H1 (cell line): Measurements from ENCODE around the gene ARHGAP8. TPM values are rescaled to one million over a fixed set of nuclear protein-coding genes. Genes with fewer than 3 reads are reported as not detected.

ENCODE experiments used
- CTCF ChIA-PET: fragments of 300-600 bp; sonication (Branson Sonifier 250); formaldehyde crosslinking; loops from one replicate; lab custom pipeline; 2021; ENCODE audit not compliant: partially characterized antibody; lab: Charles Lee
- POLR2A ChIA-PET: fragments of 300-600 bp; sonication (Branson Sonifier 250); formaldehyde crosslinking; loops from one replicate; lab custom pipeline; 2021; ENCODE audit warnings: inconsistent platforms; ENCODE audit not compliant: partially characterized antibody; lab: Charles Lee
- DNase-seq, 2 experiments: peaks; one replicate each; pipeline versions ENCODE4 v3.0.0 to v3.0.0-alpha.2; 2010 to 2022; ENCODE audit warnings: low spot score in 2 of 2, low read depth in 1 of 2, mixed read lengths in 1 of 2
- FAIRE-seq: peaks from 2 replicates; lab custom pipeline; 2011; peaks lifted over from hg19 to GRCh38; lab: Jason Lieb, UNC
- H2AFZ ChIP-seq: 2 replicates; pipeline ENCODE4 v1.8.1; 2012; ENCODE audit warnings: low read length, inconsistent platforms
- H2AK5ac ChIP-seq: 2 replicates; pipeline ENCODE4 v1.6.1; 2013; ENCODE audit warnings: low read depth, low read length
- H2BK120ac ChIP-seq: replicated peaks from 2 replicates; pipeline ENCODE3; 2013; ENCODE audit warnings: low read depth, low read length, inconsistent platforms
- H2BK12ac ChIP-seq: 2 replicates; pipeline ENCODE4 v1.6.1; 2013; ENCODE audit warnings: low read depth, low read length
- H2BK15ac ChIP-seq: 2 replicates; pipeline ENCODE4 v1.6.1; 2013; ENCODE audit warnings: low read length
- H2BK20ac ChIP-seq: 2 replicates; pipeline ENCODE4 v1.6.1; 2013; ENCODE audit warnings: low read length
- H2BK5ac ChIP-seq: 2 replicates; pipeline ENCODE4 v1.6.1; 2013; ENCODE audit warnings: low read depth, low read length
- H3K14ac ChIP-seq: 2 replicates; pipeline ENCODE4 v1.6.1; 2013; ENCODE audit warnings: inconsistent platforms; ENCODE audit not compliant: insufficient read length
- H3K18ac ChIP-seq: 2 replicates; pipeline ENCODE4 v1.6.1; 2013; ENCODE audit warnings: low read length; ENCODE audit errors: extremely low read depth
- H3K23ac ChIP-seq: 2 replicates; pipeline ENCODE4 v1.6.1; 2013; ENCODE audit warnings: inconsistent platforms; ENCODE audit not compliant: insufficient read length
- H3K23me2 ChIP-seq: 2 replicates; pipeline ENCODE4 v1.6.1; 2013; ENCODE audit warnings: low read depth, low read length
- H3K27ac ChIP-seq: 2 replicates; pipeline ENCODE4 v1.6.1; 2011; ENCODE audit warnings: low read depth, low read length, inconsistent platforms
- H3K27me3 ChIP-seq, 4 experiments: replicated peaks in 1 of 4; 1 replicate in 1 of 4; 2 replicates in 3 of 4; pipeline versions ENCODE4 v1.6.1 to v1.8.1; 2011 to 2013; ENCODE audit warnings: low read length in 3 of 4, mild to moderate bottlenecking in 3 of 4, inconsistent platforms in 2 of 4, mixed read lengths in 2 of 4, moderate library complexity in 1 of 4; ENCODE audit not compliant: control insufficient read depth in 3 of 4, insufficient read depth in 3 of 4; ENCODE audit errors: extremely low read depth in 1 of 4
- H3K36me3 ChIP-seq, 4 experiments: 2 replicates each; pipeline versions ENCODE4 v1.6.1 to v1.8.1; 2011 to 2013; ENCODE audit warnings: mild to moderate bottlenecking in 4 of 4, low read length in 3 of 4, moderate library complexity in 2 of 4, control low read depth in 1 of 4, inconsistent platforms in 1 of 4; ENCODE audit not compliant: insufficient read depth in 4 of 4, control insufficient read depth in 2 of 4
- H3K4ac ChIP-seq: replicated peaks from 2 replicates; pipeline ENCODE3; 2013; ENCODE audit warnings: low read length, low read depth, mixed read lengths, inconsistent platforms; ENCODE audit not compliant: insufficient read length
- H3K4me1 ChIP-seq, 4 experiments: replicated peaks in 1 of 4; 1 replicate in 1 of 4; 2 replicates in 3 of 4; pipeline versions ENCODE4 v1.6.1 to v1.8.1; 2011 to 2013; ENCODE audit warnings: low read length in 3 of 4, inconsistent platforms in 2 of 4, mixed read lengths in 1 of 4; ENCODE audit not compliant: insufficient read depth in 4 of 4, control insufficient read depth in 3 of 4
- H3K4me2 ChIP-seq, 2 experiments: 2 replicates each; pipeline versions ENCODE4 v1.6.1 to v1.8.1; 2011 to 2013; ENCODE audit warnings: low read depth in 2 of 2, low read length in 2 of 2, control low read depth in 1 of 2, inconsistent platforms in 1 of 2, mild to moderate bottlenecking in 1 of 2; ENCODE audit not compliant: insufficient read depth in 1 of 2
- H3K4me3 ChIP-seq, 4 experiments: fragments of 200-600, 300-600 bp in 1 of 4; sonication (generic), shearing (Covaris generic), sonication (Bioruptor Twin) in 1 of 4; 2 replicates each; pipeline versions ENCODE4 v1.5.1 to v1.8.1; 2011 to 2016; ENCODE audit warnings: low read length in 4 of 4, low read depth in 3 of 4, control low read depth in 2 of 4, inconsistent platforms in 2 of 4, mild to moderate bottlenecking in 2 of 4, mixed read lengths in 1 of 4, moderate library complexity in 1 of 4; ENCODE audit not compliant: insufficient read depth in 2 of 4; ENCODE audit errors: extremely low read depth in 1 of 4
- H3K56ac ChIP-seq: replicated peaks from 2 replicates; pipeline ENCODE3; 2013; ENCODE audit warnings: low read depth, mild to moderate bottlenecking, mixed read lengths, low read length, inconsistent platforms; ENCODE audit not compliant: insufficient read length
- H3K79me1 ChIP-seq: 2 replicates; pipeline ENCODE4 v1.6.1; 2013; ENCODE audit warnings: low read depth, low read length, control low read depth
- H3K79me2 ChIP-seq, 2 experiments: 2 replicates each; pipeline versions ENCODE4 v1.6.1 to v1.8.1; 2012 to 2013; ENCODE audit warnings: low read length in 2 of 2, mild to moderate bottlenecking in 2 of 2, inconsistent platforms in 1 of 2; ENCODE audit not compliant: insufficient read depth in 2 of 2, control insufficient read depth in 1 of 2
- H3K9ac ChIP-seq, 4 experiments: replicated peaks in 1 of 4; 1 replicate in 1 of 4; 2 replicates in 3 of 4; pipeline versions ENCODE4 v1.6.1 to v1.8.1; 2011 to 2013; ENCODE audit warnings: low read depth in 3 of 4, low read length in 3 of 4, control low read depth in 2 of 4, mild to moderate bottlenecking in 2 of 4, moderate library complexity in 2 of 4, inconsistent platforms in 1 of 4; ENCODE audit errors: extremely low read depth in 1 of 4
- H3K9me3 ChIP-seq, 2 experiments: 2 replicates each; pipeline versions ENCODE4 v1.6.1 to v1.8.1; 2012 to 2013; ENCODE audit warnings: mild to moderate bottlenecking in 2 of 2, moderate library complexity in 2 of 2, control low read depth in 1 of 2, inconsistent platforms in 1 of 2, low read depth in 1 of 2, low read length in 1 of 2, mixed read lengths in 1 of 2; ENCODE audit not compliant: insufficient read depth in 2 of 2
- H4K20me1 ChIP-seq, 2 experiments: replicated peaks in 1 of 2; 2 replicates each; pipeline versions ENCODE3 to v1.8.1; 2011 to 2013; ENCODE audit warnings: inconsistent platforms in 2 of 2, low read length in 2 of 2, mild to moderate bottlenecking in 1 of 2; ENCODE audit not compliant: insufficient read depth in 2 of 2, control insufficient read depth in 1 of 2
- H4K5ac ChIP-seq: 2 replicates; pipeline ENCODE4 v1.6.1; 2013; ENCODE audit warnings: low read length, low read depth, mixed read lengths, inconsistent platforms; ENCODE audit not compliant: insufficient read length
- H4K8ac ChIP-seq: 2 replicates; pipeline ENCODE4 v1.8.0; 2013; ENCODE audit warnings: mild to moderate bottlenecking, moderate library complexity, low read length, inconsistent platforms; ENCODE audit not compliant: insufficient read depth; ENCODE audit errors: extremely low read depth
- H4K91ac ChIP-seq: replicated peaks from 2 replicates; pipeline ENCODE3; 2013; ENCODE audit warnings: low read length, mixed read lengths, inconsistent platforms; ENCODE audit not compliant: insufficient read length
- BACH1 ChIP-seq: IDR thresholded peaks from 2 replicates; pipeline ENCODE4 v1.6.1; 2012; ENCODE audit warnings: low read length, improper control_type of control experiment
- E2F6 ChIP-seq: IDR thresholded peaks from 2 replicates; pipeline ENCODE4 v1.6.1; 2012; ENCODE audit warnings: inconsistent platforms
- EP300 ChIP-seq, 2 experiments: IDR thresholded peaks; 1 replicate in 1 of 2; 2 replicates in 1 of 2; pipeline ENCODE4 v1.6.1; 2011 to 2012; ENCODE audit warnings: low read depth in 2 of 2, low read length in 2 of 2, mild to moderate bottlenecking in 2 of 2, borderline replicate concordance in 1 of 2, inconsistent platforms in 1 of 2, moderate library complexity in 1 of 2
- JUN ChIP-seq: IDR thresholded peaks from 2 replicates; pipeline ENCODE4 v1.6.1; 2011; ENCODE audit warnings: low read depth, mild to moderate bottlenecking, improper control_type of control experiment, low read length
- MAFK ChIP-seq: IDR thresholded peaks from 2 replicates; pipeline ENCODE4 v1.6.1; 2012; ENCODE audit warnings: low read depth, mild to moderate bottlenecking, improper control_type of control experiment, low read length
- POLR2AphosphoS5 ChIP-seq: IDR thresholded peaks from 2 replicates; pipeline ENCODE4 v1.6.1; 2011; ENCODE audit warnings: low read depth, low read length
- POU5F1 ChIP-seq: IDR thresholded peaks from 2 replicates; pipeline ENCODE4 v1.6.1; 2011; ENCODE audit warnings: low read depth, mild to moderate bottlenecking, low read length, moderate library complexity
- RNF2 ChIP-seq: fragments of 200-900, 300-1000 bp; sonication (generic); IDR thresholded peaks from 2 replicates; pipeline ENCODE4 v1.7.1; 2016; ENCODE audit warnings: borderline replicate concordance, low read depth, mild to moderate bottlenecking, antibody characterized with exemption, low read length; ENCODE audit not compliant: poor library complexity, severe bottlenecking; ENCODE audit errors: missing control alignments
- SP4 ChIP-seq: IDR thresholded peaks from 2 replicates; pipeline ENCODE4 v1.6.1; 2012; ENCODE audit warnings: low read length, inconsistent platforms
- WGBS, 2 experiments: shearing (Covaris generic) in 1 of 2; methylation state at CpG; one replicate each; pipeline versions ENCODE4 v1.1.6 to v1.1.7; 2013 to 2015; ENCODE audit warnings: low lambda C conversion rate in 2 of 2, mixed read lengths in 2 of 2, inconsistent platforms in 1 of 2, low coverage in 1 of 2, missing lambda C conversion rate in 1 of 2; ENCODE audit not compliant: insufficient replicate concordance in 2 of 2, insufficient coverage in 1 of 2, insufficient read length in 1 of 2; ENCODE audit errors: extremely low coverage in 1 of 2, missing lambda C conversion rate in 1 of 2; 5-methylcytosine and 5-hydroxymethylcytosine counted together
- polyA plus RNA-seq, 7 experiments: library from polyadenylated mRNA; depleted of rRNA in 3 of 7; stranded (reverse) in 5 of 7; unstranded in 2 of 7; fragments of >200 nt in 5 of 7; fragments of 200-250 nt in 2 of 7; gene quantifications; 1 replicate in 5 of 7; 2 replicates in 1 of 7; 4 replicates in 1 of 7; pipeline versions ENCODE4 v1.2.1 to v1.2.3, GENCODE V29; 2011 to 2013; ENCODE audit warnings: missing spikeins in 2 of 7, mixed read lengths in 2 of 7
- total RNA-seq: library from RNA; stranded (reverse); fragmentation: NEBNext Ultra II Directional; extraction: Animal tissue kit (Norgen Biotek cat#: 25700); gene quantifications from 2 replicates; pipeline ENCODE4 v1.2.1, GENCODE V29; 2021

Gene ARHGAP8
- total and polyA plus RNA-seq, 2 of the 8 experiments (the other 6 are each of a cell fraction or from before 2014, with no cell fraction given): 35.6 to 47.7 TPM

GRCh38 chr22:44907765-44908737 is 155.7 kb downstream of the ARHGAP8 start:
- no peak overlapping the region for H3K14ac ChIP-seq
- H3K18ac ChIP-seq: no peak overlapping the region
- TF ChIP-seq MAFK (no peak), E2F6 (no peak), POLR2AphosphoS5 (0 out of 2 replicates have a peak, but pooled peaks have one; percentile 34), BACH1 (no peak), SP4 (no peak), RNF2 (no peak), POU5F1 (no peak), JUN (no peak), EP300 (IDR thresholded peaks at IDR 0.05; ENCODE audit: borderline replicate concordance in 1 of 2, low read depth in 2 of 2, low read length in 2 of 2) (no peak)
- H3K4ac ChIP-seq: no peak overlapping the region
- H3K27me3 ChIP-seq: no peaks in the 10 kb centered on the region
- H4K91ac ChIP-seq: no peak overlapping the region
- H4K20me1 ChIP-seq: peaks cover 5 to 6% of the 10 kb centered on the region in 2 experiments
- no peak overlapping the region for H4K5ac ChIP-seq
- H2BK15ac ChIP-seq: no peak overlapping the region
- H3K9ac ChIP-seq: no peak overlapping the region
- no peaks in the 10 kb centered on the region for H3K23me2 ChIP-seq
- no peak overlapping the region for H3K23ac ChIP-seq
- H3K56ac ChIP-seq: no peak overlapping the region
- ChIA-PET POLR2A (no interaction called here), CTCF (interaction anchor here (1.3 kb wide), 1 partner anchor 10 kb away, joined by 5 read pairs; no protein-coding TSS in a partner anchor)
- no peak overlapping the region for H2AK5ac ChIP-seq
- no peaks in the 10 kb centered on the region for H3K79me1 ChIP-seq
- no peaks in the 10 kb centered on the region for H3K79me2 ChIP-seq
- H3K36me3 ChIP-seq: peaks cover 4 to 41% (median 25%) of the 10 kb centered on the region in 4 experiments; a peak in 6 of 8 replicates
- 92% methylated on average over 21 of the region's 21 CpGs; no CpG with 5 or more reads in 1 of the 2 experiments for WGBS, 2 experiments
- H3K27ac ChIP-seq: no peak overlapping the region
- no peak overlapping the region for H2BK5ac ChIP-seq
- H3K4me1 ChIP-seq: no peaks in the 10 kb centered on the region
- H2BK120ac ChIP-seq: no peak overlapping the region
- H2BK12ac ChIP-seq: no peak overlapping the region
- H3K4me3 ChIP-seq: no peak overlapping the region
- no peak overlapping the region for H4K8ac ChIP-seq
- peaks cover 12 to 17% of the 10 kb centered on the region in 2 experiments; a peak in 3 of 4 replicates for H3K9me3 ChIP-seq
- H3K4me2 ChIP-seq: no peak overlapping the region
- H2AFZ ChIP-seq: no peak overlapping the region
- no peak for DNase-seq
- no peak for FAIRE-seq
- no peak overlapping the region for H2BK20ac ChIP-seq
